ENCODE measurements around the gene RMP24. TPM values are rescaled to one million over a fixed set of nuclear protein-coding genes. Genes with fewer than 3 reads are reported as not detected.

Gene RMP24

DNA sequence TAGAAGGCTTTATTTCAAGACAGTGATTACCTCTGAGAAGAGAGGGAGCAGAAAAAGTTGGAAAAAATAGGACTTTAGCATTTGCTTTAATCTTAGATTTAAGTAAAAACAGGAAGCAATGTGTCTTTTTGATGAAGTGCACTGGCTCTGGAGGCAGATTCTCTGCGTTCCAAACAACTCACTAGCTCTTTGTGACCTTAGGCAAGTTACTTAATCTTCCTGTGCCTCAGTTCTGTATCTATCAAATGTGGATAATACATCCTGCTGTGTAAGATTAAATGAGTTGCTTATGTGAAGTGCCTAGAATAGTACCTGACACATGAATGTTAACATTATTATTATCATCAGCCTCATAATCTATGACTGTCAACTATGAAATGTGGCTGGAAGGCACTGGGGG lies 52.5 kb downstream of the RMP24 start:
- Mint-ChIP-seq H3K27ac (ENCODE audit: low read depth, unreplicated experiment) (no peak overlapping the region), H3K27me3 (ENCODE audit: insufficient read depth, unreplicated experiment) (no peaks in the 10 kb centered on the region), H3K9me3 (ENCODE audit: unreplicated experiment) (no peaks in the 10 kb centered on the region), H3K4me3 (ENCODE audit: unreplicated experiment) (no peak overlapping the region), H3K4me1 (ENCODE audit: insufficient read depth, unreplicated experiment) (peaks cover 13% of the 10 kb centered on the region), H3K36me3 (ENCODE audit: insufficient read depth, unreplicated experiment) (peaks cover 47% of the 10 kb centered on the region)
- ChIA-PET POLR2A (interaction anchor here (0.6 kb wide), 1 partner anchor 10 kb away, joined by 3 read pairs; no protein-coding TSS in a partner anchor), CTCF (interaction anchor here (0.5 to 1.5 kb wide), 3 partner anchors 9 to 471 kb away, joined by 3 to 5 read pairs (median 3); no protein-coding TSS in a partner anchor)
- BruUV-seq (replicated peaks) = no TSS peak
- TF ChIP-seq CTCF (IDR thresholded peaks at IDR 0.05; ENCODE audit: unreplicated experiment) = no peak
- intact Hi-C loops (cut with micrococcal nuclease) = loop anchor here (10.0 kb wide), 1 partner anchor 730 kb away; no protein-coding TSS in a partner anchor
- no peak for DNase-seq (ENCODE audit: unreplicated experiment)

DNA sequence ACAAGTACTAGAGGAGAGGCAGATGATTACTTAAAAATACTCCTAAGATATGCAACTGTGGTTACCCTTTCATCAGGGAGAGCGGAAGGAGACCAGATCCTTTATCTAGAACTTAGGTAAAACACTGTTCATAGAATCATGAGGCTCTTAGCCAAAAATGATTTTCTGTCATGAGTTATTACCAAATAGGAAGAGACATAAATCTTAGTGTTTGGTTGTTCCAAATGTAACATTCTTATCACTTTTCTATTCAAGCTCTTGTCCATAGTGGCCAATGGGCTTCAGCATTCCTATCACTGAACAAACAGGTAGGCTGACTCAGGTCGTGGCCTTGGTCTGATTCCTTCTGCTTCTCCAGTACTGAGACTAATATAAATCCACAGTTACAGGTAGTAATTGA lies 56.4 kb downstream of the RMP24 start:
- BruUV-seq (replicated peaks) = no TSS peak
- POLR2A ChIA-PET = interaction anchor here (1.3 to 1.8 kb wide), 2 partner anchors 11 to 38 kb away, joined by 5 to 7 read pairs; no protein-coding TSS in a partner anchor
- DNase-seq (ENCODE audit: unreplicated experiment) = no peak

More for the DNA sequence above, 56.4 kb downstream of the RMP24 start:
- no peak overlapping the region for H3K4me3 Mint-ChIP-seq (ENCODE audit: unreplicated experiment)
- CTCF ChIA-PET = interaction anchor here (0.6 to 2.1 kb wide), 3 partner anchors 11 to 118 kb away, joined by 3 to 6 read pairs (median 3); no protein-coding TSS in a partner anchor
- intact Hi-C loops (cut with micrococcal nuclease) = loop anchor here (10.0 kb wide), 1 partner anchor 726 kb away; no protein-coding TSS in a partner anchor
- no peaks in the 10 kb centered on the region for H3K27me3 Mint-ChIP-seq (ENCODE audit: insufficient read depth, unreplicated experiment)
- peaks cover 19% of the 10 kb centered on the region for H3K4me1 Mint-ChIP-seq (ENCODE audit: insufficient read depth, unreplicated experiment)
- peak overlapping the region; percentile 21 for H3K27ac Mint-ChIP-seq (ENCODE audit: low read depth, unreplicated experiment)
- no peak for TF ChIP-seq CTCF (IDR thresholded peaks at IDR 0.05; ENCODE audit: unreplicated experiment)
- H3K36me3 Mint-ChIP-seq (ENCODE audit: insufficient read depth, unreplicated experiment) = peaks cover 59% of the 10 kb centered on the region
- no peaks in the 10 kb centered on the region for H3K9me3 Mint-ChIP-seq (ENCODE audit: unreplicated experiment)

Small RNAs within 50 kb of the gene (microRNA-seq; reads per million reads assigned to microRNA genes)
- gene MIR3929 = 10.2 reads per million, percentile 49 among the genes with 10 or more reads in this experiment

Other genes with a start within 250 kb of the RMP24 start
- 89.1 and 116 TPM in 2 replicates for gene RPRD1A, start 94.9 kb downstream of the RMP24 start, total RNA-seq (2022)
- gene SLC39A6, start 156.7 kb downstream of the RMP24 start, total RNA-seq (2022) = 49.7 and 53.5 TPM in 2 replicates
- 100 and 105 TPM in 2 replicates for gene ELP2, start 157.2 kb downstream of the RMP24 start, total RNA-seq (2022)
- gene MOCOS, start 214.8 kb downstream of the RMP24 start, total RNA-seq (2022) = 69.1 and 81.1 TPM in 2 replicates